ENCODE data around the gene SPDYE3. TPM values are rescaled to one million over a fixed set of nuclear protein-coding genes. Genes with fewer than 3 reads are reported as not detected.
A peak's percentile ranks its signal among the peaks of the same experiment; 100 is the strongest.
"Not testable (repeated sequence)": the region's sequence is repeated elsewhere in the genome, so short reads cannot be mapped to it uniquely, and the experiment has no call there.

Gene SPDYE3
- total and polyA plus RNA-seq, 7 experiments from 2014 or later: 8.5 to 8.7 TPM; not detected in 5

DNA sequence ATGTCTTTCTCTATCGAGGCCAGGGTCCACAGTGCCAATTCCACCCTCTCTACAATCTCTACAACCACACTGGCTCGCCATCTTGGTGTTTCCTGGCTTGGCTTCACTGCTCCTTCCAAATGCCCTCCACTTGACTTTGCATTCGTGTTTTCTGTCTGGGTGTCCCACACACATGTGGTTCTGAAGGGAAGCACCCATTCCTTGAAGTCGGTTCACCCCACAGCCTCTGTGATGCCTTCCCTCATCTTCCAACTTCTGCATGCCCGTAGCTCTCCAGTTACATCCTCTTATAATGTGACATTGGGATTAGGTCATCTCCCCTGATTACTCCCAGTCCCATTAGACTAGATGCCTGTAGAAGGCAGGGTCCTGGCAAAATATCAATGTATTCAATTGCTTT is 10.8 kb downstream of the SPDYE3 start:
- H3K36me3 ChIP-seq (ENCODE audit: control insufficient read depth in 2 of 3, insufficient read depth in 3 of 3, low read length in 3 of 3); POLR2A ChIA-PET; H3K27ac ChIP-seq (ENCODE audit: low read depth, low read length); ATAC-seq; H3K27me3 ChIP-seq (ENCODE audit: control insufficient read depth in 2 of 2, insufficient read depth in 2 of 2, low read length in 2 of 2); H3K9me3 Mint-ChIP-seq; H3K27me3 Mint-ChIP-seq; H3K4me3 ChIP-seq (ENCODE audit: low read length); H3K9me3 ChIP-seq (ENCODE audit: control insufficient read depth in 2 of 3, low read length in 3 of 3); DNase-seq; H3K4me1 ChIP-seq (ENCODE audit: control insufficient read depth in 2 of 2, insufficient read depth in 2 of 2, low read length in 2 of 2); CTCF ChIA-PET; intact Hi-C loops (cut with micrococcal nuclease): not testable (repeated sequence)
- Mint-ChIP-seq H3K36me3 (peaks cover 0 to 21% (median 13%) of the 10 kb centered on the region in 5 donors), H3K4me1 (peaks cover 7 to 17% (median 10%) of the 10 kb centered on the region in 7 donors), H3K4me3 (peak overlapping the region in 9 of 10 donors; percentile 46 to 82 (median 73)), H3K27ac (peak overlapping the region in 7 of 9 donors; percentile 50 to 96 (median 78))

DNA sequence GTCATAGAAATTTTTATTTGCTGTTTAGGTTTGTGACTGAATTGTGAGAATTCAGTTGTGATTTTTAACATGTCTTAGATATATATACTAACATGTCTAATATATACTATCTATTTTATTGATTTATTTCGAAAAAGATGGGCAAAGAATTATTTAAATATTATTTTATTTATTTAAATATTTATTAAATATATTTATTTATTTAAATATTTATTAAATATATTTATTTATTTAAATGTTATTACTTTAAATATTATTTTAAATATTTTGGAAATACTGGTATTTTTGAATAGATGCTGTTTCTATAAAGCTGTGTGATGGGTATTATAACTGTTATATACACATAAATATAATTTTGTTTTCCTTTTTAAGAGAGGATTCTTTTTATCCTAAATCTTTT is 14.1 kb downstream of the SPDYE3 start:
- H3K4me3 ChIP-seq (ENCODE audit: low read length); H3K27me3 ChIP-seq (ENCODE audit: control insufficient read depth in 2 of 2, insufficient read depth in 2 of 2, low read length in 2 of 2); H3K27ac Mint-ChIP-seq; H3K9me3 Mint-ChIP-seq; POLR2A ChIA-PET; ATAC-seq; DNase-seq; CTCF ChIA-PET; H3K27ac ChIP-seq (ENCODE audit: low read depth, low read length); H3K27me3 Mint-ChIP-seq; H3K9me3 ChIP-seq (ENCODE audit: control insufficient read depth in 2 of 3, low read length in 3 of 3); H3K4me3 Mint-ChIP-seq; H3K36me3 ChIP-seq (ENCODE audit: control insufficient read depth in 2 of 3, insufficient read depth in 3 of 3, low read length in 3 of 3); intact Hi-C loops (cut with micrococcal nuclease); H3K4me1 ChIP-seq (ENCODE audit: control insufficient read depth in 2 of 2, insufficient read depth in 2 of 2, low read length in 2 of 2): not testable (repeated sequence)
- Mint-ChIP-seq H3K36me3 (peaks cover 0 to 30% (median 17%) of the 10 kb centered on the region in 5 donors), H3K4me1 (peaks cover 4 to 15% (median 13%) of the 10 kb centered on the region in 7 donors)

DNA sequence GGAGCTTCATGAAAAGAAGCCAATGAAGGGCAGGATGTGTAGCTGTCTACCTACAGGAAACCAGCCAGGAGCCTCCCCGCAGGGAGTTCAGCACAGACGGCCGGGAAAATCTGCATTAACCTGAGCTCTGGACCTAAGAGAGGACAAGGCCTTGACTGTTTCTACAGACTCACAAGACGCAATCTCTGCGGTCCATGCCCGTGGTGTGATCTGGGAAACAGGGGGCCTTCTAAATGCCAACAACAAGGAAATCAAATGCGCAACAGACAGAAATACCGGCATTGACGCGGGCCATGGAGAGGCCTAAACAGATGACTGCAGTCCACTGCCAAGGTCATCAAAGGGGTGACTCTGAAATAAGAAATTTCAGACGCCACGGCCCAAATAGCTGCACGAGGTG is 16.7 kb downstream of the SPDYE3 start:
- H3K4me3 ChIP-seq (ENCODE audit: low read length); POLR2A ChIA-PET; H3K4me1 Mint-ChIP-seq; H3K4me3 Mint-ChIP-seq; H3K4me1 ChIP-seq (ENCODE audit: control insufficient read depth in 2 of 2, insufficient read depth in 2 of 2, low read length in 2 of 2); H3K27ac Mint-ChIP-seq; H3K27me3 Mint-ChIP-seq; H3K36me3 ChIP-seq (ENCODE audit: control insufficient read depth in 2 of 3, insufficient read depth in 3 of 3, low read length in 3 of 3); H3K9me3 Mint-ChIP-seq; H3K27me3 ChIP-seq (ENCODE audit: control insufficient read depth in 2 of 2, insufficient read depth in 2 of 2, low read length in 2 of 2); intact Hi-C loops (cut with micrococcal nuclease); CTCF ChIA-PET; DNase-seq; H3K27ac ChIP-seq (ENCODE audit: low read depth, low read length); H3K9me3 ChIP-seq (ENCODE audit: control insufficient read depth in 2 of 3, low read length in 3 of 3); ATAC-seq: not testable (repeated sequence)
- peaks cover 0 to 29% (median 10%) of the 10 kb centered on the region in 5 donors for H3K36me3 Mint-ChIP-seq

DNA sequence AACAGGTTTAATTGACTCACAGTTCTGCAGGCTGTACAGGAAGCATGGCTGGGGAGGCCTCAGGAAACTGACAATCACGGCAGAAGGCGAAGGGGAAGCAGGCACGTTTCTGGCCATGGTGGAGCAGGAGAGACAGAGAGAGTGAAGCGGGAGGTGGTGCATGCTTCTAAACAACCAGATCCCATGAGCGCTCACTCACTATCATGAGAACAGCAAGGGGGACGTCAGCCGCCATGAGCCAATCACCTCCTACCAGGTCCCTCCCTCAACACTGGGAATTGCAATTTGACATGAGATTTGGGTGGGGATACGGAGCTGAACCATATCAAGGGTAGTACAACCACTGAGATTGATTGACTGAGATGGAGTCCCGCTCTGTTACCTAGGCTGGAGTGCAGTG is 18.2 kb downstream of the SPDYE3 start:
- intact Hi-C loops (cut with micrococcal nuclease); H3K36me3 ChIP-seq (ENCODE audit: control insufficient read depth in 2 of 3, insufficient read depth in 3 of 3, low read length in 3 of 3); H3K4me1 Mint-ChIP-seq; CTCF ChIA-PET; H3K4me1 ChIP-seq (ENCODE audit: control insufficient read depth in 2 of 2, insufficient read depth in 2 of 2, low read length in 2 of 2); DNase-seq; H3K27me3 Mint-ChIP-seq; H3K4me3 Mint-ChIP-seq; H3K9me3 ChIP-seq (ENCODE audit: control insufficient read depth in 2 of 3, low read length in 3 of 3); ATAC-seq; H3K27me3 ChIP-seq (ENCODE audit: control insufficient read depth in 2 of 2, insufficient read depth in 2 of 2, low read length in 2 of 2); H3K9me3 Mint-ChIP-seq; POLR2A ChIA-PET; H3K27ac Mint-ChIP-seq; H3K27ac ChIP-seq (ENCODE audit: low read depth, low read length); H3K4me3 ChIP-seq (ENCODE audit: low read length): not testable (repeated sequence)
- peaks cover 0 to 16% (median 4%) of the 10 kb centered on the region in 5 donors for H3K36me3 Mint-ChIP-seq

DNA sequence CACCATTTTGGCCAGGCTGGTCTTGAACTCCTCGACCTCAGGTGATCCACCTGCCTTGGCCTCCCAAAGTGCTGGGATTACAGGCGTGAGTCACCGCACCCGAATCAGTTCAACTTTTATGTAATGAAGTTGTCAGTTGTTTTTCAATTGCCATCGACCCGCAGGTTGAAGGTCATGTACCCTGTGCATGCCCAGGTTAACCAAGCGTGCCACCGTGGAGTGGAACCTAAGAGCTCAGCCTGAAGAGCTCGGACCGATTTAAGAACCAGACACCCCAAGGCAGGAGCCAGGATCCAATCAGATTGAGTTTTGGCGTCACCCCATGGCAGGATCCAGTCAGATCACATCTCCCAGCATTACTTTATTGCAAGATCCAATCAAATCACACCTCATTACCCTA is 19.4 kb downstream of the SPDYE3 start:
- H3K36me3 ChIP-seq (ENCODE audit: control insufficient read depth in 2 of 3, insufficient read depth in 3 of 3, low read length in 3 of 3); DNase-seq; H3K4me3 Mint-ChIP-seq; H3K4me3 ChIP-seq (ENCODE audit: low read length); H3K4me1 Mint-ChIP-seq; H3K27me3 Mint-ChIP-seq; H3K27me3 ChIP-seq (ENCODE audit: control insufficient read depth in 2 of 2, insufficient read depth in 2 of 2, low read length in 2 of 2); ATAC-seq; intact Hi-C loops (cut with micrococcal nuclease); H3K27ac Mint-ChIP-seq; H3K9me3 Mint-ChIP-seq; H3K4me1 ChIP-seq (ENCODE audit: control insufficient read depth in 2 of 2, insufficient read depth in 2 of 2, low read length in 2 of 2); H3K27ac ChIP-seq (ENCODE audit: low read depth, low read length); POLR2A ChIA-PET; CTCF ChIA-PET; H3K9me3 ChIP-seq (ENCODE audit: control insufficient read depth in 2 of 3, low read length in 3 of 3): not testable (repeated sequence)
- peaks cover 0 to 15% (median 4%) of the 10 kb centered on the region in 5 donors for H3K36me3 Mint-ChIP-seq

DNA sequence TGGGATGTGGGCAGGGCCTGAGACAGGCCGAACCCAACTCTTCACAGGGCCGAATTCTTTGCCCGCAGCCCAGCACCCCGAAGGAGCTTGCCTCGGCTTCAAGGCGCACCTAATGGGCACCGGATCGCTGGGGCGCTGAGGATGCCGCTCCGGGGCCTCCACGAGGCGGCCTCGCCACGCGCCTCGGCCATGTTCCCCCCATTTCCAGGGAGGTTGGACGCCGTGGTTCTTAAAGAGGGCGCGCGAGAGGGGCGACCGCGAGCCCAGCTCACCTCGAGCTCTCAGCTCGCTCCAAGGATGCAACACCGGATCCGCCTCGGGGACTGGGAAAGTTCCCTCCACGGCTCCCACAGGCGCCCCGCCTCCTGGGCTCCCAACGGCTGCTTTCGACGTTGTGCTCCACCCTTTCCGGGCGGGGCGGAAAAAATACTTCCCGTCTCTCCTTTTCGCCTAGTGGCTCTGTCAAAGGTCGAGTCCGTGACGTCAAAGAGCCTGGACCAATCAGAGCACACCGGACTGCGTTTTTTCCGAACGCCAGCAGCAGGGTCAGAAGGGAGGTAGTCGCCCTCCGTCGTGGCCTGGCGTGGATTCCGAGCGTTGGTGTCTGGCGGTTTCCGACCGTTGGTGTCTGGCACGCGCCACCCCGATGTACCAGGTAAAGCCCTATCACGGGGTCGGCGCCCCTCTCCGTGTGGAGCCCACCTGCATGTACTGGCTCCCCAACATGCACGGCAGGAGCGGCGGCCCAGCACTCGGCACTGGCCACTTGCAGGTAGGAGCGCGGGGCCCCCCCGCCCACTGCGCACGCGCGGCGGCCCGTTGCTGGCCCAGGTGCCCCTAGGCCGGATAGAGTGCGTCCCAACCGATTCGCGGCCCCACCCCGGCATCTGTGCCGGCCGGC is 28.3 kb downstream of the SPDYE3 start:
- H3K36me3 Mint-ChIP-seq; H3K27me3 Mint-ChIP-seq; H3K27me3 ChIP-seq (ENCODE audit: control insufficient read depth in 2 of 2, insufficient read depth in 2 of 2, low read length in 2 of 2); H3K36me3 ChIP-seq (ENCODE audit: control insufficient read depth in 2 of 3, insufficient read depth in 3 of 3, low read length in 3 of 3); H3K4me1 ChIP-seq (ENCODE audit: control insufficient read depth in 2 of 2, insufficient read depth in 2 of 2, low read length in 2 of 2); POLR2A ChIA-PET; H3K9me3 ChIP-seq (ENCODE audit: control insufficient read depth in 2 of 3, low read length in 3 of 3); H3K9me3 Mint-ChIP-seq: not testable (repeated sequence)
- H3K4me3 Mint-ChIP-seq: peak overlapping the region; percentile 93 to 99 (median 97)
- Histone ChIP-seq H3K4me3 (ENCODE audit: low read length) (peak overlapping the region; percentile 84), H3K27ac (ENCODE audit: low read depth, low read length) (peak overlapping the region; percentile 92)
- CTCF ChIA-PET: interaction anchor here (0.6 kb wide), 1 partner anchor 101 kb away, joined by 3 read pairs; the partner anchor contains the start of gene PPP1R35
- H3K4me1 Mint-ChIP-seq: peaks cover 6 to 32% (median 20%) of the 10 kb centered on the region in 7 donors
- intact Hi-C loops (cut with micrococcal nuclease): loop anchor here (1.0 to 5.0 kb wide), 5 partner anchors 63 to 188 kb away; partner anchors contain the start of genes LAMTOR4 (in 1 of the 2) and MEPCE (in 1 of the 2)
- ATAC-seq: peak; percentile 94
- H3K27ac Mint-ChIP-seq: peak overlapping the region; percentile 93 to 99 (median 98)
- DNase-seq: peak; percentile 65 to 87 (median 83)

All from naive thymus-derived CD4-positive, alpha-beta T cell (primary cell).